RCC 7860 (cell line): Measurements from ENCODE around the gene KANK2.
"Not testable (repeated sequence)": the region's sequence is repeated elsewhere in the genome, so short reads cannot be mapped to it uniquely, and the experiment has no call there.

Source experiments
- DNase-seq: peaks from one replicate; pipeline ENCODE4 v3.0.0-alpha.2; 2015; ENCODE audit warnings: low spot score
- FAIRE-seq: peaks from 2 replicates; lab custom pipeline; 2012; peaks lifted over from hg19 to GRCh38; lab: Jason Lieb, UNC

The KANK2 gene

DNA sequence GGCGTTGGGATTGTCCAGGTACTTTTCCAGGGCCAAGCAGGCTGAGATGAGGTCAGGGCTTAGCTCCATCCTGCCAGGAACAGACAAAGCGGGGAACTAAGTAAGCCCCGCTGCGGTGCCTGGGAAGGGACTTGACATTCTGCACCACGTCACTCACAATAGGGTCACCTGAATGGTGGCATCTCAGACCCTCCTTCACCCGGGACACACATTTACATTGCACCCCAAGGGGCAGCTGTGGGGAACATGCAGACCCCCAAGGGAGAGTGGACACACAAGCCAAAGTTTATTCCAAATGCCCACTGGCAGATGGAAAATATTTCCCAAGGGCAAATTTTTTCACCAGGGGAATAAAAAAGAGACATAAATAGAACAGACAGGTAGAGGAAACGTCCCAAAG is 21.4 kb downstream of the KANK2 start:
- FAIRE-seq: no peak
- no peak for DNase-seq

- FAIRE-seq (no peak), DNase-seq (no peak)
Observed at GRCh38 chr19:11174336-11174735, 23.0 kb downstream of the KANK2 start.

- FAIRE-seq (no peak), DNase-seq (no peak)
Observed at GRCh38 chr19:11173516-11174155, 23.7 kb downstream of the KANK2 start.

GRCh38 chr19:11172576-11172975 is 24.8 kb downstream of the KANK2 start:
- DNase-seq (no peak), FAIRE-seq (no peak)

- no peak for FAIRE-seq
- DNase-seq: no peak
Observed at GRCh38 chr19:11171144-11171543, 26.2 kb downstream of the KANK2 start.

GRCh38 chr19:11169896-11170678 is 27.3 kb downstream of the KANK2 start:
- DNase-seq: no peak
- no peak for FAIRE-seq

- DNase-seq (peak; percentile 99), FAIRE-seq (peak; percentile 99)
Observed at GRCh38 chr19:11168568-11168967, 28.8 kb downstream of the KANK2 start.

DNA sequence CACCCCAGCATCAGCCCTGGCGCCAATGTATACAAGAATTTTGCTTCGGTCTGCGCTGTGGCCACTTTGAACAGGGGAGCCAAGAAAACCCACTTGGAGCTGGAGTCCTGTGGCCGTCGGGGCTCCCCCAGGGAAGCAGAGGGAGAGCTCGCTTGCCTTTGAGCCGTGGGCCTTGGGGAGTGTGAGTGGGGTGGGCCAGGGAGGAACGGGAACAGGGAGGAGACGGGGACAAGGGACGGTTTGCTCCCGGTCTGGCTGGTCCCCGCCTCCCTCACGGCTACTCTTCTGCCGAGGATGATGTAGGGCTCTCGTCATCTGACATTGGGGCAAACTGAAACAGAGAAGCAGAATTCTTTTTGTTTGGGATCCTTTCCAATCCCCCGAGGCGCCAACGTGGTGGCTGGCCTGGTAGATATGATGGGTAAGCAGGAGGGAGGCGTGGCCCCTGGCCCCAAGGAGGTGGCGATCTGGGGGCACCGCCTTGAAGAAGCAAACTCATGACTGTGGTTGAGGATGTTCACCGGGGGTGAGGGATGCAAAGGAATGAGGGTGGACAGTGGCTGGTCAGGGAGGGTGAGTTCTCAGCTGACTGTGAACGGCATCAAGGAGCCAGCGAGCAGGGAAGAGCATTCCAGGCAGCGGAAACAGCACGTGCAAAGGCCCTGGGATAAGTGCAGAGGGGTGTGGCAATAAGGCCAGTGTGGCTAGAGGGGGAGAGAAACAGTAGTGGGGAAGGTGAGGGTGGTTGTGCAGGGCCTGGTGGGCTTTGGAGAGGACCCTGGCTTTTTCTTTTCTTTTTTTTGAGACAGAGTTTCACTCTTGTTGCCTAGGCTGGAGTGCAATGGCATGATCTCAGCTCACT is 30.8 kb downstream of the KANK2 start:
- FAIRE-seq: no peak
- no peak for DNase-seq

DNA sequence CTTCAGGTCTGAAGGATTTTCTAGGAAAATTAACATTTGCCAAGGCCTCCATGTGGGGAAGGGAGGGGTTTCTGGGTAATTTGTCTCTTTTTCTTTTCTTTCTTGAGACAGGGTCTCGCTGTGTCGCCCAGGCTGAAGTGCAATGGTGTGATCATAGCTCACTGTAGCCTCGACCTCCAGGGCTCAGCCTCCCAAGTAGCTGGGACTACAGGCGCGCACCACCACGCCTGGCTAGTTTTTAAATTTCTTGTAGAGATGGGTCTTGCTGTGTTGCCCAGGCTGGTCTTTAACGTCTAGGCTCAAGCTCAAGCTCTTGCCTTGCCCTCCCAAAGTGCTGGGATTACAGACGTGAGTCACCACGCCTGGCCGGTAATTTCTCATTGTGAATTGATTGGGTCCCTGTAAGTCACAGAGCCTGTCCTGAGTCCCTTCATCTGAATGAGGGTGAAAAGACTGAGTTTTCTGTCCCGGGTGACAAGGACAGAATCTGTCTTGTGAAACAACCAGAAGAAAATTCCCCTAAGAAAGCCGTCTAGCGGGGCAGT is 31.8 kb downstream of the KANK2 start:
- FAIRE-seq: no peak
- DNase-seq: no peak

DNA sequence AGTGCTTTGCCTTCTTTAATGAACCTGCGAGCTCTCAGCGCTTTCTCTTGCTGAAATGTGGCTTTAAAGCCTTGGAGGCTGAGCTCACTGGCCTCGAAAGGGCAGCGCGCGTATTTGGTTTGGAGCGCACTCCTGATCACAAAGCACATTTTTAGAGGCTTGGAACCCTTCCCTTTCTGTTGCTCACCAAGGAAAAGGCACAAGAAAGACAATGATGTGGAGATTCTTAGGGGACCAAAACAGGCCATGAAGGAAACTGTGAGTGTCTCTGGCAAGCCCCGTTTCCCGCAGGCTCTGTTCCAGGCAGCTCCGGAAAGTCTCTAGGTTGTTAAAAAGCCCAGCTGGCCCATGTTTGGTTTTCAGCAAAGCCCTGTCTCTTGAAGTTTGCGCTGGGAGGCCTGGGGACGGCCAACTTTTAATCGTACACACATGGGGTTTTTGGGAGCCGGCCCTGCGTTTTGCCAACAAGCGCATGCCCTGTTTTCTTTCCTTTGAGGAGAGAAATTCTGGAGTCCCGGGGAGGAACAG is 32.4 kb downstream of the KANK2 start:
- no peak for DNase-seq
- no peak for FAIRE-seq

DNA sequence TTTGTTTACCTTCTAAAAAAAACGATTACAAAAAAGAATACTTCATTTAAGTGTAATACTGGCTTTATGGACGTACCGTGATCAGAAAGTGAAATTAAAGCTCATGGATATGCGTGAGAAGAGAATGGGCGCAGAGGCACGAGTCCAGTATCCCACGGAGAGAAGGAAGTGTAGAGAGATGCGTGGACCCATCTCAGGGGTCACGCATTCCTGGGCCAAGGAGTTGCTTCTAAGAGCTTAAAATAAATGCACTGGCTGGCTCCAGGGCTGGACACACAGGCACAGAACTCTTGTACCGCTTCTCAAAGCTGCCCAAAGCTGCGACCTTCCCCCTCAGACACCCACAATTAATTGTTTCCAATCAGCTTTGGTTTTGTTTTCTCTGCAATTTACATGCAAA is 33.0 kb downstream of the KANK2 start:
- DNase-seq (no peak), FAIRE-seq (no peak)

DNA sequence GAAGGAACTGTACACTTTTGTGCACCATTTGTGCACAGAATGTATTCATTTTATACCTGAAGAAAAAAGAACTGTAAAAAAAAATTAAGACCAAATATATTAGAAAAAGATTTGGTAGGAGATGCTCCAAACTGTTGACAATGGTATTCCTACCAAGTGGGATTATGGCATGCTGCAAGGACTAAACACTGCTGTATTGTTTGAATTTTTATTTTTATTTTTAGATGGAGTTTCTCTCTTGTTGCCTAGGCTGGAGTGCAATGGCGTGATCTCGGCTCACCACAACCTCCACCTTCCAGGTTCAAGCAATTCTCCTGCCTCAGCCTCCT is 36.9 kb downstream of the KANK2 start:
- not testable (repeated sequence) for FAIRE-seq, DNase-seq

GRCh38 chr19:11159598-11160439 is 37.5 kb downstream of the KANK2 start:
- FAIRE-seq (no peak), DNase-seq (no peak)

GRCh38 chr19:11155373-11156120 is 41.8 kb downstream of the KANK2 start, which contains the start of gene SPC24:
SPC24 (minus strand) TSS chr19:11155782; CDS start chr19:11155776, 6 bp downstream.
- peak; percentile 92 for FAIRE-seq

DNA sequence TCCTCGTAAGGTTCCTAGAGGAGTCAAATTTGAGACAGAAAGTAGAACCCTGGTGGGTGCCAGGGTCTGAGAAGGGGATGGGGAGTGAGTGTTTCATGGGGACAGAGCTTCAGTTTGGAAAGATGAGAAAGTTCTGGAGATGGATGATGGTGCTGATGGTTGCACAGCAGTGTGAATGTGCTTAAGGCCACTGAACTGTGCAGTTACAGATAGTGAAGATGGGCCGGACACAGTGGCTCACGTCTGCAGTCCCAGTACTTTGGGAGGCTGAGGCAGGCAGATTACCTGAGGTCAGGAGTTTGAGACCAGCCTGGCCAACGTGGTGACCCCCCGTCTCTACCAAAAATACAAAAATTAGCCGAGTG is 42.7 kb downstream of the KANK2 start:
- DNase-seq (no peak), FAIRE-seq (no peak)

More at GRCh38 chr19:11155373-11156120, 41.8 kb downstream of the KANK2 start, which contains the start of gene SPC24:
- peak; percentile 97 for DNase-seq

DNA sequence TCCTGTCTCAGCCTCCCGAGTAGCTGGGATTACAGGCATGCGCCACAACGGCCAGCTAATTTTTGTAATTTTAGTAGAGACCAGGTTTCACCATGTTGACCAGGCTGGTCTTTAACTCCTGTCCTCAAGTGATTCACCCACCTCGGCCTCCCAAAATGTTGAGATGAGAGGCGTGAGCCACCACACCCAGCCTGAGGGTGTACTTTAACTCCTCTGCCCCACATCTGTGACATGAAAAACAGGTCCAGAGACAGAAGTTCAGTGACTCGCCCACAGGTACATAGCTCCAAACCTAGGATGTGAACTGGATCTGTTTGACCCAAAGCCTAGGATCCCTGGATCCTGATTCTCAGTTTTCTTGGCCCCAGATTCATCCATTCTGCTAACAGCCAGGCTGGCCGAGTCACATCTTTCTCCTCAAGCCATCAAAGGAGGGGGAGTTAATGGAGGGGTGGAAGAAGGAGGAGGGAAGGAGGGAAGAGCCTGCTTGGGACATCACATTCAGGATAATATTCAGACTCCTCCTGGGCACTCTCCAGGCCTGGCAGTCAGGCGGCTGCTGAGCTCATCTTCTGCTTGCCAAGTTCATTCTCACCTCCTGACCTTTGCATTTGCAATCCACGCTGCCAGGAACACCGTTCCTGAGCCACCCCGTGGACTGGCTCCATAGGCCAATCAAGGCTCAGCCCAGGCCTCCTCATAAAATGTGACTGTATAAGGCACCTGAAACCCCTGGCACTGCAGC is 44.9 kb downstream of the KANK2 start:
- peak; percentile 73 for FAIRE-seq
- peak; percentile 83 for DNase-seq

- FAIRE-seq: no peak
- no peak for DNase-seq
Observed at GRCh38 chr19:11151181-11151580, 46.2 kb downstream of the KANK2 start.

DNA sequence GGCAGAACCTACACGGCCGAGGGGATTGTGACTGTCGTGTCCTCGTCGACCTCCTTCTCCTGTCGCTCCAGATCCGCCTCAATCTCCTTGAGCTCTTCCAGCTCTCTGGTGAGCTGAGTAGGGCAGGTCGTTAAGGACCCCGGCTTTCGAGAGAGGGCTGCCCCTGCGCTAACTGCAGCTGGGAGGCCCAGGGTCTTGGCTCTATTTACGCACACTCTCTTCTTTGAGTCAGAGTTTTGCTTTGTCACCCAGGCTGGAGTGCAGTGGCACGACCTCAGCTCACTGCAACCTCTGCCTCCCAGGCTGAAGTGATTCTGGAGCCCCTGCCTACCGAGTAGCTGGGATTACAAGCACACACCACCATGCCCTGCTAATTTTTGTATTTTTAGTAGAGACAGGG is 49.3 kb downstream of the KANK2 start:
- DNase-seq: no peak
- FAIRE-seq: no peak

DNA sequence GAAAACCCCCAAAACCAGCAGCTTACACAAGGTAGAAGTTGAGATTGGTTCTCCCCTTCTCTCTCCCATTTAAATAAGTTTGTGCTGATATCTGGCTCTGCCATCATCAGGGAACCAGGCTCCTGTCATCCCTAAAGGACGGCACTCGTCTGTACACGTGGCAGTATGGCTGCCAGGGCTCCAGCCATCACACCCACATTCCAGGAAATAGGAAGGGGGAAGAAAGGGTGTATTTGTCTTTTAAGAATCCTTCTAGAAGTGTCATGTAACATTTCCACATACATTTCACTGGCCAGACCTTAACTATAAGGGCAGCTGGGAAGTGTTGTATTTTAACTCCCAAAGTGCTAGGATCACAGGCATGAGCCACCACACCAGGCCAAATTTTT is 51.8 kb downstream of the KANK2 start:
- no peak for FAIRE-seq
- DNase-seq: no peak
